ENCODE data around the gene BHLHE40.

The BHLHE40 gene

DNA sequence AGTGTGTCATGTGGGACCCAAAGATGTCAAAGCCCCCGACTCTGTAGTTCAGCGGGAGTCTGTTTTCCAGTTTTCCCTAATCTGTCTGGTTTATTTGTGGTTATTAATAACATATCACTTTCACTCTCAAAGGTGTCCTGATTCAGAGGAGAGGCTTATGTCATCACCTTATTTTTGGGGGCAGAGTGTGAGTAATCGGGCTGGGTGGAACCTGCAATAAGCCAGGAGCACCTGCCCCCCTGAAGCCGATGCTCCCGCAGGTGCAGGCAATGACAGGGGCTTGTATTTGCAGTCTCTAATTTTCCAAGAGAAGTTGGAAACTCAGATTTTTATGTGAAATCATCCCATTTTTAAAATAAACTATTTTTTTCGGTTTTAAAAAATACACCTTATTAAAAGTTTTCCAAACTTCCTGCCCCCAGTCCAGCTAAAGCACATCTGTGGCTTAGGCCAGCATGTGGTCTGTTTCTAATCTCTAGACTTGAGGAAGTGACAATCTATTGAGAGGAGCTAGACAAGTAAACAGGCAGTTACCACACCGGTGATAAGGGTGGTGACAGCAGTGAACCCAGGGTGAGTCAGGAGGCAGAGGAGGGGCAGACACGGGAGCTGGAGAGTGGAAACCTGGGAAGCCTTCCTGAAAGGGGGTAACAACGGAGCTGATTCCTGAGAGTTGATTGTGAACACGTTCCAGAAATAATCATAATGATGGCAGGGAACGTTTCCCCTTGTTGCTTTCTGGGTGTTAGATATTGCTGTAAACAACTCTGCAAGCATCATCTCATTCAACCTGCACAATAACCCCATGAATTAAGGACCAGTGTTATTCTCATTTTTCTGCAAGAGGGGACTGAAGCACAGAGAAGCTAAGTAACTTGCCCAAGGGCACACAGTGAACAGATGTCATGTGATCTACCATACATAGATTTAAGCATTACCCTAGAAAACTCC lies 37.2 kb downstream of the BHLHE40 start:
- TF ChIP-seq, protein P1, sequence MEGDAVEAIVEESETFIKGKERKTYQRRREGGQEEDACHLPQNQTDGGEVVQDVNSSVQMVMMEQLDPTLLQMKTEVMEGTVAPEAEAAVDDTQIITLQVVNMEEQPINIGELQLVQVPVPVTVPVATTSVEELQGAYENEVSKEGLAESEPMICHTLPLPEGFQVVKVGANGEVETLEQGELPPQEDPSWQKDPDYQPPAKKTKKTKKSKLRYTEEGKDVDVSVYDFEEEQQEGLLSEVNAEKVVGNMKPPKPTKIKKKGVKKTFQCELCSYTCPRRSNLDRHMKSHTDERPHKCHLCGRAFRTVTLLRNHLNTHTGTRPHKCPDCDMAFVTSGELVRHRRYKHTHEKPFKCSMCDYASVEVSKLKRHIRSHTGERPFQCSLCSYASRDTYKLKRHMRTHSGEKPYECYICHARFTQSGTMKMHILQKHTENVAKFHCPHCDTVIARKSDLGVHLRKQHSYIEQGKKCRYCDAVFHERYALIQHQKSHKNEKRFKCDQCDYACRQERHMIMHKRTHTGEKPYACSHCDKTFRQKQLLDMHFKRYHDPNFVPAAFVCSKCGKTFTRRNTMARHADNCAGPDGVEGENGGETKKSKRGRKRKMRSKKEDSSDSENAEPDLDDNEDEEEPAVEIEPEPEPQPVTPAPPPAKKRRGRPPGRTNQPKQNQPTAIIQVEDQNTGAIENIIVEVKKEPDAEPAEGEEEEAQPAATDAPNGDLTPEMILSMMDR (IDR thresholded peaks at IDR 0.05; ENCODE audit: borderline replicate concordance, insufficient read depth, low read depth, low read length), result no peak
- H3K4me3 ChIP-seq (ENCODE audit: low read depth, low read length), result no peak overlapping the region

DNA sequence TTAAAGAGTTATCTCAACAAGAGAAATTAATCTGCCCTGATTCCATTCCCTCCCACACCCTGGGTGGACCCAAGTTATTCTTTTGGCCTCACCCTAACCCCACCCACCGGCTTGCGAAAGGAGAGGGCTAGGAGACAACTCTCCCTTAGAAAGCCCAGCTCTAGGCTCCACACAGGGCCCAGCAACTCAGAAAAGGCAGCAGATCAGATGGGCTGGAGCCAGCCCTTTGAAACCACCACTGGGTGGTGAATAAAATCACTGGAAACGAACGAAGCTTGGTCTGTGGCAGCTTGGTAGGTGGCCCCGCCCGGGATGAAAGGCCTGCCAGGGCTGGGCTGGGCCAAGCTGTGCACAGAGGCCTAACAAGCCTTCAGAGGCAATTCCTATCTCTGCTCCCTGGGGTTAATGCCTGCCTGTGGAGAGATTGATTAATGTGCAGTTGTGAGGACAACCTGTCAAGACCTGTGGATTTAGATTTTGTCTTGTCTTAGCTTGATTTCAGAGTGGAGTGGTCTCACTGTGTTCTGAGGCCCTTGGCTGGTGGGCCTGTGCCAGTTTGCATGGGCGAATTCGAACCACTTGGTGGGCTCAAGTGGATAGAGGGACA lies 38.8 kb downstream of the BHLHE40 start:
- H3K4me3 ChIP-seq (ENCODE audit: low read depth, low read length), result no peak overlapping the region
- TF ChIP-seq, protein P1 (IDR thresholded peaks at IDR 0.05; ENCODE audit: borderline replicate concordance, insufficient read depth, low read depth, low read length), result no peak

DNA sequence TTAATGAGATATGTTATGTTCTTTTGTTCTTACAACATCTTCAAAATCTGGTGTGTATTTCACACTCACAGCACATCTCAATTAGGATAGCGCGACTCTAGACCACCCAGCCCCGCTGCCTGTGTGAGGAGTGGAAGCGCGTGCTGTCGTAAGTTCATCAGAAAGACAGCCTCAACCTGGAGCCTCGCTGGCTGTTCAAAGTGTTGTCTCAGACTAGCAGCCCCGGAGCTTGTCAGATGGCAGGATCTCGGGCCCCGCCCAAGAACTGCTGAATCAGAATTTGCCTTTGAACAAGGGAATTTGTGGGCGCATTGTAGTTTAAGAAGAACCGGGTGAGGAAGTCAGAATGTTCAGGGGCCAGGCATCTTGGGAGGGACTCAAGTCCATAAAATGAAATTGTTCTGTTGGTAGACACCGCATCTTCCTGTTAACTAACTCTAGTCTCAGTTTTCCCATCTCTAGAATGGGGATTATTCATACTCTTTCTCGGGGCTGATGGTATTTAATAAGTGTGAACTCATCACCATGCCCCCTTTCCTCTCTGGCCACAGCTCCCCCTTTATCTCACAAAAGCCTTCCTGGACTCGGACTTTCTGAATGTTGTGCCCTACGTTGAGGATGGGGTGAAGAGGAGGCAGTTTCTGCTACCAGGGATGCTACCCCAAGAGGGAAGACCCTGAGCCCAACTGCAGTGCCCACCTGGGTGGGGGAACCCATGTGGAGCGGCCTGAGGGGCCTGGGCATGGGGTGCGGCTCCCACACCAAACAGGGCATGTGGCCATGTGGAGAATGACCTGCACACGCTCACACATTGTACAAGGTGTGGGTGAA lies 40.4 kb downstream of the BHLHE40 start:
- no peak overlapping the region for H3K4me3 ChIP-seq (ENCODE audit: low read depth, low read length)
- TF ChIP-seq, protein P1 (IDR thresholded peaks at IDR 0.05; ENCODE audit: borderline replicate concordance, insufficient read depth, low read depth, low read length), result no peak

DNA sequence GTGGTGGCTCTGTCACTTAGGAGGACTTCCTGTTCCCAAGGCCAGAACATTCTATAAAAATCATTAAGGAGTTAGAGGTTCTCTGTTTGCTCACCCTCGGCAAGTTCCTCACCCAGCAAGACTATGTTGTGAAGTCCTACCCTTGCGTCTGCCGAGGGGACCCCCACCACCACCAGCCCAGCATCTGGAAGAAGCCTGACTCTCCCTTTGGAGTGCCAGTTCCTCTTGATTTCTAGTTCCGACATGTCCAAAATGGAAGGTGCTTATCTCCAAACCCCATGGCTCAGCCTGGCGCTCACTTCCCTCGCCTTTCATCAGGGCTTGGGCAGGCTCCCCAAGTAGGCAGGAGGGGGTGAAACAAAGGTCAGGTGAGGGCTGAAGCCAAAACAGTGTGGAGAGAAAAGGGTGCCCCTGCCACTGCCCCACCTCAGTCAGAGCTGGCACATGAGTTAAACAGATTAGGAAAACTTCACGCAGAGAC lies 41.0 kb downstream of the BHLHE40 start:
- TF ChIP-seq, protein P1 (IDR thresholded peaks at IDR 0.05; ENCODE audit: borderline replicate concordance, insufficient read depth, low read depth, low read length), result no peak
- no peak overlapping the region for H3K4me3 ChIP-seq (ENCODE audit: low read depth, low read length)

DNA sequence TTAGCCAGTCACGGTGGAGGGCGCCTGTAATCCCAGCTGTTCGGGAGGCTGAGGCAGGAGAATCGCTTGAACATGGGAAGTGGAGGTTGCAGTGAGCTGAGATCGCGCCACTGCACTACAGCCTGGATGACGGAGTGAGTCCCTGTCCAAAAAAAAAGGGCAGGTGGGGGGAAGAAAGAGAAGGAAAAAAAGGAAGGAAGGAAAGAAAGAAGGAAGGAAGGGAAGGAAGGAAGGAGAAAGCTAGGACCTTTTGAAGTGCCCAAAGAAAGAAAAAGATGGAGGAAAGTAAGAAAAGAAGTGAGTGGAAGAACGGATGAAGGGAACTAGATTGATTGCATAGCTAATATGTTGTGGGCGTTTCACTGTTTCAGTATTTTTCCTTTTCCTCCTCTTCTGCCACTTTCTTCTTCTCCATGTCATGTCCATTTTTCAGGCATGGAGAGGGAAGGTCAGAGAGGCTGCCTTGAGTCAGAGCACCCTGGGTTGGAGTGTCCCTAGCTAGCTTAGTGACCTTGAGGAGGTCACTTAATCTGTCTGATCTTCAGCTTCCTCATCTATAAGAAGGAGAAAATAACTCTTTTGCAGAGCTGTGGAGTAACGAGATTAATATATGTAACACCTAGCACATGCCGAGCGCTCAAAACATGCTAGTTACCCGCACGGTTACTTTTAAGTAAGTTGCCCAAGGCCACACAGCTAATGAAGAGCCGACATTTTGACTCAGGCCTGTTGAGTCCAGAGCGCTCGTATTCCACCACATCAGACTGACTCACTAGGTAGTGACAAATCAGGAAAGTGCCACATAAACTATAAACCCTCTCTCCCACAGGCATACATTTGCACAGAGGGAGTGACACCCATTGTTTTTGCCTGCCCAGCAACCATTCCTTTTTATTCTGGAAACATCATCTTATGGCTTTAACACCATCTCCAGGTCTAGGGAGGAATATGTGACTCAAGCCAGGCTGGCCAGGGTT lies 42.2 kb downstream of the BHLHE40 start:
- H3K4me3 ChIP-seq (ENCODE audit: low read depth, low read length), result no peak overlapping the region
- TF ChIP-seq, protein P1 (IDR thresholded peaks at IDR 0.05; ENCODE audit: borderline replicate concordance, insufficient read depth, low read depth, low read length), result no peak
